Bronchial epithelial cell (primary cell): Measurements from ENCODE around the gene POGZ. TPM values are rescaled to one million over a fixed set of nuclear protein-coding genes. Genes with fewer than 3 reads are reported as not detected.
"Not testable (repeated sequence)": the region's sequence is repeated elsewhere in the genome, so short reads cannot be mapped to it uniquely, and the experiment has no call there.

Experiments
- DNase-seq: peaks from one replicate; pipeline ENCODE4 v3.0.0-alpha.2; 2010; ENCODE audit warnings: low read depth
- FAIRE-seq: peaks from 2 replicates; lab custom pipeline; 2011; peaks lifted over from hg19 to GRCh38; lab: Jason Lieb, UNC
- H3K27me3 ChIP-seq: 2 replicates; pipeline ENCODE4 v1.5.1; 2011; ENCODE audit warnings: low read length; ENCODE audit not compliant: control insufficient read depth, insufficient read depth
- H3K36me3 ChIP-seq: 2 replicates; pipeline ENCODE4 v1.5.1; 2011; ENCODE audit warnings: low read length; ENCODE audit not compliant: control insufficient read depth, insufficient read depth
- H3K4me3 ChIP-seq: 2 replicates; pipeline ENCODE4 v1.5.1; 2011; ENCODE audit warnings: mild to moderate bottlenecking, low read depth, low read length, control low read depth
- total RNA-seq: library from RNA; depleted of rRNA; stranded (reverse); fragments of >200 nt; gene quantifications from 2 replicates; pipeline ENCODE4 v1.2.1, GENCODE V29; 2014
- TF ChIP-seq, protein P1 (sequence below): IDR thresholded peaks from 2 replicates; pipeline ENCODE4 v1.5.1; 2011; ENCODE audit warnings: mild to moderate bottlenecking, moderate library complexity, low read length, control low read depth, inconsistent platforms; ENCODE audit not compliant: insufficient read depth, severe bottlenecking

POGZ gene
- total RNA-seq, 1 donor from 2014 or later, result 6.6 TPM

- FAIRE-seq (no peak), DNase-seq (no peak)
- Histone ChIP-seq H3K27me3 (no peaks in the 10 kb centered on the region), H3K4me3 (no peak overlapping the region), H3K36me3 (peaks cover 15% of the 10 kb centered on the region)
- TF ChIP-seq, protein P1, sequence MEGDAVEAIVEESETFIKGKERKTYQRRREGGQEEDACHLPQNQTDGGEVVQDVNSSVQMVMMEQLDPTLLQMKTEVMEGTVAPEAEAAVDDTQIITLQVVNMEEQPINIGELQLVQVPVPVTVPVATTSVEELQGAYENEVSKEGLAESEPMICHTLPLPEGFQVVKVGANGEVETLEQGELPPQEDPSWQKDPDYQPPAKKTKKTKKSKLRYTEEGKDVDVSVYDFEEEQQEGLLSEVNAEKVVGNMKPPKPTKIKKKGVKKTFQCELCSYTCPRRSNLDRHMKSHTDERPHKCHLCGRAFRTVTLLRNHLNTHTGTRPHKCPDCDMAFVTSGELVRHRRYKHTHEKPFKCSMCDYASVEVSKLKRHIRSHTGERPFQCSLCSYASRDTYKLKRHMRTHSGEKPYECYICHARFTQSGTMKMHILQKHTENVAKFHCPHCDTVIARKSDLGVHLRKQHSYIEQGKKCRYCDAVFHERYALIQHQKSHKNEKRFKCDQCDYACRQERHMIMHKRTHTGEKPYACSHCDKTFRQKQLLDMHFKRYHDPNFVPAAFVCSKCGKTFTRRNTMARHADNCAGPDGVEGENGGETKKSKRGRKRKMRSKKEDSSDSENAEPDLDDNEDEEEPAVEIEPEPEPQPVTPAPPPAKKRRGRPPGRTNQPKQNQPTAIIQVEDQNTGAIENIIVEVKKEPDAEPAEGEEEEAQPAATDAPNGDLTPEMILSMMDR, result no peak
Observed at GRCh38 chr1:151402764-151403163, 56.5 kb downstream of the POGZ start.

GRCh38 chr1:151401860-151402259 lies 57.4 kb downstream of the POGZ start:
- H3K36me3 ChIP-seq, result peaks cover 11% of the 10 kb centered on the region
- DNase-seq (no peak), FAIRE-seq (no peak)
- TF ChIP-seq, protein P1, result no peak
- H3K4me3 ChIP-seq, result no peak overlapping the region
- no peaks in the 10 kb centered on the region for H3K27me3 ChIP-seq

- Histone ChIP-seq H3K36me3 (peaks cover 10% of the 10 kb centered on the region), H3K27me3 (no peaks in the 10 kb centered on the region), H3K4me3 (no peak overlapping the region)
- TF ChIP-seq, protein P1, result no peak
- DNase-seq (peak; percentile 12), FAIRE-seq (no peak)
Observed at GRCh38 chr1:151401125-151401788, 58.0 kb downstream of the POGZ start.

- peak within 1 kb of the TSS; percentile 62 for H3K4me3 ChIP-seq
- FAIRE-seq, result peak; percentile 77
- DNase-seq, result peak; percentile 92
- H3K27me3 ChIP-seq, result no peaks in the 10 kb centered on the region
- TF ChIP-seq, protein P1, result peak; percentile 47
- H3K36me3 ChIP-seq, result peaks cover 8% of the 10 kb centered on the region
Observed at GRCh38 chr1:151399324-151400171, 59.7 kb downstream of the POGZ start, which contains the start of gene PSMB4. TSS of gene PSMB4 (plus strand) at chr1:151399573. CDS start at chr1:151399588, 15 bp downstream.

- not testable (repeated sequence) for H3K36me3 ChIP-seq, H3K27me3 ChIP-seq, DNase-seq, H3K4me3 ChIP-seq, FAIRE-seq
Observed at GRCh38 chr1:151396265-151396664, 63.0 kb downstream of the POGZ start.

DNA sequence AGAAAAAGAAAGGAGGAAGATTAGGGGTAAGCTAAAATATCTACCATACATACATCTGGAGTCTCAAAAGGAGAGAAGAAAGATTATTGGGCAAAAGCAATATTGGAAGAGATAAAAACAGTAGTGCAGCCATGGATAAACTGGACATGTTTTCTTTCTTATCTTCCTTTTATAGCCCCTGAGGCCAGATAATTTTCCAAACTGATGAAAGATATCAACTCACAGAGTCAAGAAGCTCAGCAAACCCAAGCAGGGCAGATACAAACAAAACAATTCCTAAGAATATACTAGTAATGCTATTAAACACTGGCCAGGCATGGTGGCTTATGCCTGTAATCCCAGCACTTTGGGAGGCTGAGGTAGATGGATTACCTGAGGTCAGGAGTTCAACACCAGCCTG lies 65.7 kb downstream of the POGZ start:
- Histone ChIP-seq H3K36me3 (no peaks in the 10 kb centered on the region), H3K4me3 (no peak overlapping the region), H3K27me3 (no peaks in the 10 kb centered on the region)
- no peak for DNase-seq
- FAIRE-seq, result no peak
- TF ChIP-seq, protein P1, result no peak
